OCI-LY7 (cell line): ENCODE results near the gene PLD4. TPM values are rescaled to one million over a fixed set of nuclear protein-coding genes. Genes with fewer than 3 reads are reported as not detected.

ENCODE experiments used
- BruUV-seq: library from RNA; stranded (reverse); fragments of 400-500 nt; replicated peaks from 2 replicates; lab custom pipeline; 2021; lab: Mats Ljungman, UMichigan
- CTCF ChIA-PET: fragments of 300-600 bp; sonication (Branson Sonifier 250); formaldehyde crosslinking; loops from one replicate; lab custom pipeline; 2022; ENCODE audit warnings: antibody characterized with exemption; ENCODE audit not compliant: unreplicated experiment; lab: Charles Lee
- POLR2A ChIA-PET: fragments of 300-600 bp; sonication (Branson Sonifier 250); formaldehyde crosslinking; loops from one replicate; lab custom pipeline; 2022; ENCODE audit warnings: antibody characterized with exemption; lab: Charles Lee
- DNase-seq: peaks from one replicate; pipeline ENCODE4 v3.0.0-alpha.2; 2015; ENCODE audit warnings: low spot score
- H2AFZ ChIP-seq: fragments of 200-600 bp; sonication (generic), shearing (Covaris generic); 2 replicates; pipeline ENCODE4 v1.6.1; 2014; ENCODE audit warnings: mild to moderate bottlenecking, antibody characterized with exemption, low read length, moderate library complexity
- H3K27ac ChIP-seq: fragments of 200-600 bp; sonication (generic); 2 replicates; pipeline ENCODE4 v1.5.1; 2014; ENCODE audit warnings: mixed run types, low read depth, mild to moderate bottlenecking, moderate library complexity, low read length, inconsistent platforms; ENCODE audit not compliant: poor library complexity, severe bottlenecking
- H3K36me3 ChIP-seq: fragments of 200-600 bp; sonication (generic); 2 replicates; pipeline ENCODE4 v1.6.1; 2014; ENCODE audit warnings: mild to moderate bottlenecking, antibody characterized with exemption, low read length, moderate library complexity, mixed read lengths; ENCODE audit not compliant: insufficient read depth
- H3K4me1 ChIP-seq: fragments of 200-600 bp; sonication (generic); 2 replicates; pipeline ENCODE4 v1.5.1; 2014; ENCODE audit warnings: mild to moderate bottlenecking, low read length; ENCODE audit not compliant: insufficient read depth, poor library complexity, severe bottlenecking
- H3K4me2 ChIP-seq: fragments of 200-600 bp; sonication (generic); 2 replicates; pipeline ENCODE4 v1.6.1; 2014; ENCODE audit warnings: mild to moderate bottlenecking, low read length
- H3K4me3 ChIP-seq: fragments of 200-600 bp; sonication (generic); 2 replicates; pipeline ENCODE4 v1.5.1; 2014; ENCODE audit warnings: mild to moderate bottlenecking, low read depth, low read length; ENCODE audit not compliant: poor library complexity, severe bottlenecking
- H3K79me2 ChIP-seq: fragments of 200-600 bp; sonication (generic); 2 replicates; pipeline ENCODE4 v1.6.1; 2016; ENCODE audit warnings: low read depth, mild to moderate bottlenecking, low read length, moderate library complexity, mixed read lengths; ENCODE audit not compliant: insufficient read depth
- H3K9me2 ChIP-seq: fragments of 200-600 bp; sonication (generic); 2 replicates; pipeline ENCODE4 v1.6.1; 2016; ENCODE audit warnings: mild to moderate bottlenecking, low read length, mixed read lengths; ENCODE audit not compliant: insufficient read depth
- H3K9me3 ChIP-seq: fragments of 200-600 bp; sonication (generic); 2 replicates; pipeline ENCODE4 v1.6.1; 2014; ENCODE audit warnings: mild to moderate bottlenecking, mixed run types, low read length, mixed read lengths
- H4K20me1 ChIP-seq: fragments of 200-600 bp; sonication (generic); 2 replicates; pipeline ENCODE4 v1.6.1; 2014; ENCODE audit warnings: mild to moderate bottlenecking, antibody characterized with exemption, low read length, moderate library complexity, mixed read lengths; ENCODE audit not compliant: insufficient read depth
- EZH2phosphoT487 ChIP-seq: fragments of 200-600 bp; sonication (generic); IDR thresholded peaks from 2 replicates; pipeline ENCODE4 v1.6.1; 2018; ENCODE audit warnings: low read depth, borderline replicate concordance, mild to moderate bottlenecking, mixed run types, antibody characterized with exemption, low read length, moderate library complexity, mixed read lengths
- intact Hi-C: fragments of 100-400 bp; cut with micrococcal nuclease; formaldehyde crosslinking; loops from one replicate; pipeline ENCODE4 v1.10.0; 2022; ENCODE audit not compliant: unreplicated experiment
- total RNA-seq, 2 experiments: library from RNA; depleted of rRNA in 1 of 2; stranded (reverse); fragments of >200 nt in 1 of 2; shearing (Covaris generic) in 1 of 2; gene quantifications; 2 replicates each; pipeline ENCODE4 v1.2.3, GENCODE V29; 2014 to 2022
- TF ChIP-seq, protein P1 (sequence below): fragments of 200-600 bp; sonication (generic); conservative IDR thresholded peaks from 2 replicates; pipeline ENCODE4 v1.5.1; 2014; ENCODE audit warnings: mild to moderate bottlenecking, antibody characterized with exemption, low read length, moderate library complexity, mixed read lengths

Gene PLD4
- total RNA-seq, 2 experiments from 2014 or later, result 0.66 to 5.1 TPM

- CTCF ChIA-PET, result no interaction called here
- Histone ChIP-seq H3K79me2 (no peaks in the 10 kb centered on the region), H3K27ac (no peak overlapping the region), H3K9me3 (no peaks in the 10 kb centered on the region), H4K20me1 (no peaks in the 10 kb centered on the region), H3K4me2 (no peak overlapping the region), H3K9me2 (no peaks in the 10 kb centered on the region), H3K4me3 (no peak overlapping the region), H3K36me3 (no peaks in the 10 kb centered on the region), H2AFZ (no peak overlapping the region), H3K4me1 (no peaks in the 10 kb centered on the region)
- TF ChIP-seq EZH2phosphoT487, result no peak
- TF ChIP-seq, protein P1, sequence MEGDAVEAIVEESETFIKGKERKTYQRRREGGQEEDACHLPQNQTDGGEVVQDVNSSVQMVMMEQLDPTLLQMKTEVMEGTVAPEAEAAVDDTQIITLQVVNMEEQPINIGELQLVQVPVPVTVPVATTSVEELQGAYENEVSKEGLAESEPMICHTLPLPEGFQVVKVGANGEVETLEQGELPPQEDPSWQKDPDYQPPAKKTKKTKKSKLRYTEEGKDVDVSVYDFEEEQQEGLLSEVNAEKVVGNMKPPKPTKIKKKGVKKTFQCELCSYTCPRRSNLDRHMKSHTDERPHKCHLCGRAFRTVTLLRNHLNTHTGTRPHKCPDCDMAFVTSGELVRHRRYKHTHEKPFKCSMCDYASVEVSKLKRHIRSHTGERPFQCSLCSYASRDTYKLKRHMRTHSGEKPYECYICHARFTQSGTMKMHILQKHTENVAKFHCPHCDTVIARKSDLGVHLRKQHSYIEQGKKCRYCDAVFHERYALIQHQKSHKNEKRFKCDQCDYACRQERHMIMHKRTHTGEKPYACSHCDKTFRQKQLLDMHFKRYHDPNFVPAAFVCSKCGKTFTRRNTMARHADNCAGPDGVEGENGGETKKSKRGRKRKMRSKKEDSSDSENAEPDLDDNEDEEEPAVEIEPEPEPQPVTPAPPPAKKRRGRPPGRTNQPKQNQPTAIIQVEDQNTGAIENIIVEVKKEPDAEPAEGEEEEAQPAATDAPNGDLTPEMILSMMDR, result no peak
- intact Hi-C loops, result no loop called here
- BruUV-seq, result no TSS peak
- POLR2A ChIA-PET, result no interaction called here
- DNase-seq, result no peak
These were observed 30.7 kb downstream of the PLD4 start for GRCh38 chr14:104955396-104955770.

DNA sequence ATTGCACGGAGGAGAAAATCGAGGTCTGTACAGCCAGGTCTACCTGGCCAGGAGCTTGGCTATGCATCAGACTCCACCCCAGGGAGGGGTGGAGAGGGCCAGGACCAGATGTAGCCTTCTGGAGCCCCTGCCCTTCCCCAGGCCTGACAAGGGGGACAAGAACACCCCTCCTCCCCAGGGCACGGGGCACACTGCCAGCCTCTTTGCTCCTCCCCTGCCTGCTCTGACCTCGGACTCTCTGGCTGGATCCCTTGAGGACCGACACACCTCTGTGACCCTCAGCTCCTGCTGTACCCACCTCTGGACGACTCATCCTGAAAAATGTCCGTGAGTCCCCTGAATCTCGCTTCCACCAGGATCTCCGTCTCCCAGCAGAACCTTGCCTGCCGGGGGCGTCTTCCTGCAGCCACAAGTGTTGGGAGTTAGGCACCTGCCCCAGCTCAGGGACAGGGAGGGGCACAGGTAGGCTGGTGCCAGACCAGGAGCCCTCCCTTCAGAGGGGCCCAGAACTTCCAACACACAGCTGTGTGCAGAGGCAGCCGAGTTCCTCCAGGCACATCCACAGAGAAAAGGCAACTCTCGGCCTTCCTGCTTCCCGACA is 31.7 kb downstream of the PLD4 start:
- intact Hi-C loops, result no loop called here
- no peak overlapping the region for H3K4me2 ChIP-seq
- CTCF ChIA-PET, result interaction anchor here (0.6 kb wide), 1 partner anchor 28 kb away, joined by 3 read pairs; no protein-coding TSS in a partner anchor

More for the DNA sequence above, 31.7 kb downstream of the PLD4 start:
- H3K27ac ChIP-seq, result no peak overlapping the region
- TF ChIP-seq EZH2phosphoT487, result no peak
- TF ChIP-seq, protein P1, result no peak
- no peaks in the 10 kb centered on the region for H3K79me2 ChIP-seq
- H3K4me3 ChIP-seq, result no peak overlapping the region
- H2AFZ ChIP-seq, result no peak overlapping the region
- no peaks in the 10 kb centered on the region for H3K9me3 ChIP-seq
- no TSS peak for BruUV-seq
- H3K4me1 ChIP-seq, result no peaks in the 10 kb centered on the region
- POLR2A ChIA-PET, result no interaction called here
- no peak for DNase-seq
- H3K36me3 ChIP-seq, result no peaks in the 10 kb centered on the region
- no peaks in the 10 kb centered on the region for H4K20me1 ChIP-seq
- no peaks in the 10 kb centered on the region for H3K9me2 ChIP-seq
